HG03575 (cell line): ENCODE results near the gene XYLT1.

Experiments
- ATAC-seq: cut with Tn5 transposase; IDR thresholded peaks from one replicate; pipeline ENCODE4 v1.9.1; 2021; ENCODE audit not compliant: unreplicated experiment, insufficient number of reproducible peaks, low FRiP score; ENCODE audit errors: extremely low read depth

Gene XYLT1

GRCh38 chr16:17259751-17260270 lies 210.9 kb downstream of the XYLT1 start:
- no peak for ATAC-seq

GRCh38 chr16:17258848-17259713 lies 211.7 kb downstream of the XYLT1 start:
- ATAC-seq = no peak

DNA sequence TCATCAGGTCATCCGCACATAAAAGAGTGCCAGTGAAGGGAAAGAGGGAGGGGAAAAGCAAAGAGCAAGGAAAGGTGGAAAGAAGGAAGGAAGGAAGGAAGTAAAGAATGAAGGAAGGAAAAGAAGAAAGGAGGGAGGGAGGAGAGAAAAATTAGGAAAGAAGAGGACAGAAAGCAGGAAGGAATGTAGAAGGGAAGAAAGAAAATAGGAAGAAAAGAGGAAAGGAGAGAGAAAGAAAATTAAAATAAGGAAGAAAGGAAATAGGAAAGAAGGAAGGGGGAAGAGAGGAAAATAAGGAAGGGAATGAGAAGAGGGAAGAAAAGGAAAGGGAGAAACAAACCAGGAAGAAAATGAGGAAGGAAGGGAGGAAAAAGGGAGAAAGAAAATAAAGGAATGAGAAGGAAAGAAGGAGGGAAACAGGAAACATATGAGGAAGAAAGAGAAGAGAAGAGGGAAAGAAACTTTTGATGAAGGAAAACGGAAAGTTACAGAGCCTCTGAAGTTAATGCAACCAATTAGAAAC lies 212.6 kb downstream of the XYLT1 start:
- no peak for ATAC-seq

GRCh38 chr16:17257426-17258023 lies 213.2 kb downstream of the XYLT1 start:
- no peak for ATAC-seq

DNA sequence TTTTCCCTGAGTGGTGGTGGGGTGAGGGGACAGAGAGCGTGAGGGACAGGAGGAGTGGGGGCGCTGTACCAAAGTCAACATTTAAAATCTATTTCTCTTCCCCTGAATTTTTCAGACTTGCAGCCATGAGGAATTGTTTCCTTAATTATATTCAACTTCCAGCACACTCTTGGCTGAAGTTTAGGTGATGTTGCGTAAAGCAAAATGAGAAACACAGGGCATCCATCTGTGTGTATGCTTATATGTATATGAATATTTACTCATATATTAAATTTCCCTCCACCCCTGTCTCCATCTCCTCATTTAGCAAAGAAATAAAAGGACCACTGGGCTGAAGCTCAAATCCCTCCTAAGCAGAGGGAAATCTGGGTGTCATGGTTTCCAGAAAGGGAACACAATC lies 218.1 kb downstream of the XYLT1 start:
- no peak for ATAC-seq

DNA sequence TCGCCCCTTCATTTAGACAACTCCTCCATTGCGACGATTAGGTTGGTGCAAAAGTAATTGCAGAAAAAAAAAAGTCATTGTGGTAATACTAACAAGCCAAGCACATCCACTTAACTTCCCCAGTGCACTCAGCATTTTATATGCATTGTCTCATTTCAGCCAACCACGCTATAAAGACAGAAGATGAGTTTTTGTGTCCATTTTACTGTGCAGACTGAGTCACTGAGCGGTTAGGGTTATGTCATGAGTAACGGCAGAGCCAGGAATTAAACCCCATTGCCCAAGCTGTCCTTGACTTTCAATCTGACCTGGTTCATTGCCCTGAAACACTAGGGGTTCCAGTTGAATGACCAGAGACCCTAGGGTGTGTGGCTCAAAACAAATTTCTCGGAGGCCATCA lies 218.7 kb downstream of the XYLT1 start:
- ATAC-seq = no peak

- no peak for ATAC-seq
Observed at GRCh38 chr16:17251496-17251895, 219.3 kb downstream of the XYLT1 start.

GRCh38 chr16:17246974-17247732 lies 223.6 kb downstream of the XYLT1 start:
- ATAC-seq = no peak

DNA sequence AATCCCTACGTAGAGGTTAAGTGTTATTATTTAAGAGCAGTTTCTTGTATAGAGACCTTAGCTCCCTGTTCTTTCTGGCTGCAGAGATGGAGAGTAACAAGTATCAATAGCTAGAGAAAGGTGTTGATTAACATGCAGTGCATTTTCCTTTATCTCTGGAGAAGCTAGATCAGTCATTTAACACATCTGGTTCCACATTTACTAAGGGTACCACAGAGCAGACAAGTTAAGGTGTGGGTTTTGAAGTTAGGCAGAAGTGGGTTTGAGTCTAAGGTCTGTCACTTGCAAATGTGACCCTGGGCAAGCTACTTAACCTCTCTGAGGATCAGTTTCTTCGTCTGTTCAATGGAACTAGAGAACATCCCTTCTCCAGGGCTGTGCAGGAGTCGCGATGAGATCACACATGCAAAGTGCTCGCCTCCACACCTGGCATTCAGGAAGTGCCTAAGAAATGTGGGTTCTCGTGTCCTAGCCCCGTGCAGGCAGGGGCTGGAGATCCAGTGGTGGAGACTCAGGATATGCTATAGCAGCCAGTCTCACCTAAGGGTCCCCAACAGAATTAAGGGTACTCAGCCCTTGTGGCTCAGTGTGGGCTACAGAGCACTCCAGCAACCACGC lies 224.4 kb downstream of the XYLT1 start:
- no peak for ATAC-seq

DNA sequence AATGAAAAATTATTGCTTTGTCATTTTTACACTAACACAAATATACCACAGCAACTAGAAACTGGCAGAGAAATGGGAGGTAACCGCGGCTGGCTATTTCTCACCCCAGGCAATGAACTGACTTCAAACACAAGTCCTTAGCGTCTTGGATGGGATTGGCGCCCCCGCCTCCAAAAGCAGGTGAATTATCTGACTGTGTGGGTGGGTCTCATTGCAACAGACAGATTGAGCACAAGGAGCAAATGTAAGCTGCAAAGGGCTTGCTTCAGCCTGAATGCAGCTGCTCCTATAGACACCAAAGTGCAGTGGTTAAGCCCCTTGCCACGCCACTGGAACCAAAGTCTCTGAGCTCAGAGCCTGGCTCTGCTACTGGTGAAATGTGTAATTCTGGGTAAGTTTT lies 225.0 kb downstream of the XYLT1 start:
- ATAC-seq = no peak

GRCh38 chr16:17244872-17245551 lies 225.7 kb downstream of the XYLT1 start:
- no peak for ATAC-seq

GRCh38 chr16:17241264-17241835 lies 229.4 kb downstream of the XYLT1 start:
- ATAC-seq = no peak

GRCh38 chr16:17238285-17239028 lies 232.3 kb downstream of the XYLT1 start:
- ATAC-seq = no peak

- ATAC-seq = no peak
Observed at GRCh38 chr16:17237350-17237944, 233.3 kb downstream of the XYLT1 start.

DNA sequence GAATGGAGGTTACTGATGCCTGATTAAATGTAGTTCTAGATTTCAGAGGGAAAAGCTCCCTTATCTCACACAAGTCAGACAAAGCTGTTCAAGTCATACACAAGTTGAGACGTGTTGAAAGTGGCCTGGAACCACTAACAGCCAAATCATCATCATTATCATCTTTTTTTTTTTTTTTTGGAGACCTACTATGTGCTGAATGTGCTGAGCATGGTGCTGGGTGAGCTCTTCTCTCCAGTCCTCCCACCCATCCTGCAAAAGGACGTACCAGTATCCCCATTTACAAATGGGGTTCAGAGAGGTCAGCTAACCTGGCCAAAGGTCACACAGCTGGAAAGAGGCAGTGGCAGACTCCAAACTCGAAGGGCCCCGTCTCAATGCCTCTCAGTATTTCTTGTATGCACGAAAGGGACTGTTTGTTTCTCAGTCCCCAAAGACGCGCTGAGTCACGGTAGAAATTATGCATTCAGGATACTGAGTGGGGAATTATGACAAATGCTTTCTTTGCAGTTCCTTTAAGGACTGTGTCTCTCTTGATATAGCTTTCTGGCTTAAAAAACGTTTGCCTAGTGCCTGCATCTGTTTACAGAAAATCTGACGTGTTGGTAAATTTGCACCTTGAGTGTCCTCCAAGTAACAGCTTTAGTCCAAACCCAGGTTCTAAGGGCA lies 235.5 kb downstream of the XYLT1 start:
- no peak for ATAC-seq

GRCh38 chr16:17233318-17234002 lies 237.3 kb downstream of the XYLT1 start:
- ATAC-seq = no peak
